ENCODE results near the gene CEBPG. TPM values are rescaled to one million over a fixed set of nuclear protein-coding genes. Genes with fewer than 3 reads are reported as not detected.

Gene CEBPG
- total RNA-seq, result 10 to 100 TPM; 22.4 to 66.7 (median 46.9) TPM

- intact Hi-C loops (cut with DNase I; ENCODE audit: low total_unique reads), result loop anchor here (1.0 to 2.0 kb wide), 2 partner anchors 17 to 71 kb away; partner anchors contain the start of gene CEBPA
- in situ Hi-C loops (cut with MboI; ENCODE audit: low pct_ligation_motif_present in 1 of 4, low pct_unique_long_range_greater_than_20kb in 1 of 4, low sequenced_read_pairs in 3 of 4), result no loop called here
- DNase-seq, result peak; percentile 96
- Histone ChIP-seq H3K27me3 (no peaks in the 10 kb centered on the region), H3K9me3 (no peaks in the 10 kb centered on the region), H3K27ac (peak within 1 kb of the TSS; percentile 98 to 100 (median 100)), H3K4me3 (peak within 1 kb of the TSS; percentile 83 to 96 (median 94)), H3K36me3 (no peaks in the 10 kb centered on the region), H3K4me1 (peaks cover 20 to 52% (median 42%) of the 10 kb centered on the region in 4 donors)
- peak; percentile 86 for TF ChIP-seq POLR2A (IDR thresholded peaks at IDR 0.05)
- TF ChIP-seq EP300 (IDR thresholded peaks at IDR 0.05; ENCODE audit: low read depth), result no peak
- TF ChIP-seq CTCF (IDR thresholded peaks at IDR 0.05), result peak in 1 of 5 experiments; percentile 25
- TF ChIP-seq POLR2AphosphoS5 (IDR thresholded peaks at IDR 0.05), result peak; percentile 61 to 86 (median 81)
- 0% methylated on average over 85 of the region's 118 CpGs; no CpG with 5 or more reads in 1 of the 2 donors for WGBS, 2 donors (ENCODE audit: low coverage in 1 of 2)
These were observed at the start of gene CEBPG for GRCh38 chr19:33373453-33374235. TSS of gene CEBPG (plus strand) at chr19:33373709. CDS start at chr19:33379240, 5,531 bp downstream.

DNA sequence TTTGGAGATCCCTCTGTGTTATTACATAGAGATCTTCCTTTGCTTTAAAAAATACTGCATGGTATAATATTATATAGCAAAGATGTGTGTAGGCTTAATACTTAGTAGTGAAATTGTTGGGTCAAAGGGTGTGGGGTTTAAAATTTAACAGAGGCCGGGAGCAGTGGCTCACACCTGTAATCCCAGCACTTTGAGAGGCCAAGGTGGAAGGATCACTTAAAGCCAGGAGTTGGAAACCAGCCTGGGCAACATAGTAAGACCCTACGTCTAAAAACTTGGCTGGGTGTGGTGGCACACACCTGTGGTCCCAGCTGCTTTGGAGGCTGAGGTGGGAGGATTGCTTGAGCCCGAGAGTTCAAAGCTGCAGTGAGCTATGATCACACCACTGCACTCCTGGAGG is 48.9 kb upstream of the CEBPG start:
- H3K4me3 ChIP-seq, result no peak overlapping the region
- no peaks in the 10 kb centered on the region for H3K36me3 ChIP-seq
- in situ Hi-C loops (cut with MboI; ENCODE audit: low pct_ligation_motif_present in 1 of 4, low pct_unique_long_range_greater_than_20kb in 1 of 4, low sequenced_read_pairs in 3 of 4), result no loop called here
- H3K27ac ChIP-seq, result peak overlapping the region in 3 of 4 donors; percentile 7 to 35 (median 26)
- intact Hi-C loops (cut with DNase I; ENCODE audit: low total_unique reads), result no loop called here
- H3K27me3 ChIP-seq, result peaks cover 2% of the 10 kb centered on the region
- TF ChIP-seq POLR2AphosphoS5 (IDR thresholded peaks at IDR 0.05), result no peak
- TF ChIP-seq CTCF (IDR thresholded peaks at IDR 0.05), result no peak
- no peak for TF ChIP-seq EP300 (IDR thresholded peaks at IDR 0.05; ENCODE audit: low read depth)
- TF ChIP-seq POLR2A (IDR thresholded peaks at IDR 0.05), result no peak
- WGBS, 2 donors (ENCODE audit: low coverage in 1 of 2), result 63 to 86% methylated on average over 1 to 3 of the region's 3 CpGs
- no peak for DNase-seq
- H3K9me3 ChIP-seq, result no peaks in the 10 kb centered on the region
- peaks cover 0 to 17% (median 2%) of the 10 kb centered on the region in 4 donors for H3K4me1 ChIP-seq

DNA sequence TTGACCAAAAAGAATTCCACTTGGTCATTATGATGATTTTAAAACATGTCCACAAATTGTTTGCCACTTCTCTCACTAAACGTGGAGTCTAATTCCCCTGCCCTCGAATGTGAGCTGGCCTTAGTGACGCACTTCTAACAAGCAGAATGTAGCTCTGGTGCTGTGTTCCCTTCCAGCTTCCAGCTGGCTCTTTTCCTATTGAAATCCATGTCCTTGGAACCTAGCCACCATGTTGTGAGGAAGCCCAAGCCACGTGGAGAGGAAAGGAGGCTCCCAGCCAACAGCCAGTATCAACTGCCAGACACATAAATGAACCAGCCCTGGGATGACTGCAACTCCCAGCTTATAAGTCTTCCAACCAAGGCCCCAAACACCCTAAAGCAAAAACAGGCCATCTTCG is 47.6 kb upstream of the CEBPG start:
- Histone ChIP-seq H3K4me1 (peaks cover 0 to 17% (median 2%) of the 10 kb centered on the region in 4 donors), H3K36me3 (no peaks in the 10 kb centered on the region), H3K4me3 (no peak overlapping the region), H3K27ac (peak overlapping the region in 1 of 4 donors; percentile 47), H3K27me3 (peaks cover 2% of the 10 kb centered on the region), H3K9me3 (no peaks in the 10 kb centered on the region)
- WGBS, 2 donors (ENCODE audit: low coverage in 1 of 2), result 72% methylated on average over 2 to 5 of the region's 5 CpGs
- peak; percentile 19 for DNase-seq
- in situ Hi-C loops (cut with MboI; ENCODE audit: low pct_ligation_motif_present in 1 of 4, low pct_unique_long_range_greater_than_20kb in 1 of 4, low sequenced_read_pairs in 3 of 4) (no loop called here), intact Hi-C loops (cut with DNase I; ENCODE audit: low total_unique reads) (no loop called here)
- TF ChIP-seq EP300 (IDR thresholded peaks at IDR 0.05; ENCODE audit: low read depth), result no peak
- TF ChIP-seq POLR2A (IDR thresholded peaks at IDR 0.05), result no peak
- peak in 1 of 3 donors; percentile 28 for TF ChIP-seq POLR2AphosphoS5 (IDR thresholded peaks at IDR 0.05)

DNA sequence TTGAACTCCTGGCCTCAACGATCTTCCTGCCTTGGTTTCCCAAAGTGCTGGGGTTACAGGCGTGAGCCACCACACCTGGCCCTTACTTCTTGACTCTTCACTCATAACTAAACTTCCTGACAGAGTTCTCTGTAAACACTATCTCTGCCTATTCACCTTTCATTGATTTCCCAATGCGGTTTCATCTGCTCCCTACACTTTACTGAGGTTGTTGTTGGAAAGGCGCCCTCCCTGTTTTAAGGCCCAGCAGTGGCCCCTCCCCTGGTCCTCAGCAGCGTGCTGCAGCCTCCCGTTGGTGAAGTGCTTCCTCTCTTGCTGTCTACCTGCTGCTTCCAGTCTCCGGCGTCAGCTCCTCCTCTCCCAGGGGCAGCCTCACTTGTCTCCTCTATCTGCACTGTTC is 44.4 kb upstream of the CEBPG start:
- WGBS, 2 donors (ENCODE audit: low coverage in 1 of 2), result 76 to 94% methylated on average over 4 to 8 of the region's 8 CpGs
- no peak overlapping the region for H3K4me3 ChIP-seq
- no peaks in the 10 kb centered on the region for H3K9me3 ChIP-seq
- intact Hi-C loops (cut with DNase I; ENCODE audit: low total_unique reads) (no loop called here), in situ Hi-C loops (cut with MboI; ENCODE audit: low pct_ligation_motif_present in 1 of 4, low pct_unique_long_range_greater_than_20kb in 1 of 4, low sequenced_read_pairs in 3 of 4) (no loop called here)
- no peak overlapping the region for H3K27ac ChIP-seq
- H3K27me3 ChIP-seq, result peaks cover 2% of the 10 kb centered on the region
- TF ChIP-seq POLR2AphosphoS5 (IDR thresholded peaks at IDR 0.05) (no peak), CTCF (IDR thresholded peaks at IDR 0.05) (no peak), EP300 (IDR thresholded peaks at IDR 0.05; ENCODE audit: low read depth) (no peak)
- no peak for DNase-seq
- no peaks in the 10 kb centered on the region for H3K36me3 ChIP-seq
- H3K4me1 ChIP-seq, result peaks cover 0 to 13% (median 2%) of the 10 kb centered on the region in 4 donors

All from transverse colon (tissue), 4 donors.